Kidney epithelial cell (primary cell): ENCODE results near the gene CFAP46. TPM values are rescaled to one million over a fixed set of nuclear protein-coding genes. Genes with fewer than 3 reads are reported as not detected.
"Not testable (repeated sequence)": the region's sequence is repeated elsewhere in the genome, so short reads cannot be mapped to it uniquely, and the experiment has no call there.

Source experiments
- DNase-seq: peaks from one replicate; pipeline ENCODE4 v3.0.0-alpha.2; 2010; ENCODE audit warnings: low read depth
- H3K27me3 ChIP-seq: 2 replicates; pipeline ENCODE4 v1.6.0; 2011; ENCODE audit warnings: low read length; ENCODE audit not compliant: control insufficient read depth, insufficient read depth
- H3K36me3 ChIP-seq: 2 replicates; pipeline ENCODE4 v1.5.1; 2011; ENCODE audit warnings: low read length; ENCODE audit not compliant: control insufficient read depth, insufficient read depth
- H3K4me3 ChIP-seq: 2 replicates; pipeline ENCODE4 v1.5.1; 2011; ENCODE audit warnings: low read depth, mild to moderate bottlenecking, control low read depth, low read length
- total RNA-seq: library from RNA; depleted of rRNA; stranded (reverse); fragments of >200 nt; gene quantifications from 2 replicates; pipeline ENCODE4 v1.2.3, GENCODE V29; 2015
- TF ChIP-seq, protein P1 (sequence below): IDR thresholded peaks from 2 replicates; pipeline ENCODE4 v1.5.1; 2011; ENCODE audit warnings: mild to moderate bottlenecking, moderate library complexity, low read length, control low read depth, inconsistent platforms; ENCODE audit not compliant: insufficient read depth, poor library complexity, severe bottlenecking

CFAP46 gene
- total RNA-seq, 1 donor from 2014 or later = 5.1 TPM

DNA sequence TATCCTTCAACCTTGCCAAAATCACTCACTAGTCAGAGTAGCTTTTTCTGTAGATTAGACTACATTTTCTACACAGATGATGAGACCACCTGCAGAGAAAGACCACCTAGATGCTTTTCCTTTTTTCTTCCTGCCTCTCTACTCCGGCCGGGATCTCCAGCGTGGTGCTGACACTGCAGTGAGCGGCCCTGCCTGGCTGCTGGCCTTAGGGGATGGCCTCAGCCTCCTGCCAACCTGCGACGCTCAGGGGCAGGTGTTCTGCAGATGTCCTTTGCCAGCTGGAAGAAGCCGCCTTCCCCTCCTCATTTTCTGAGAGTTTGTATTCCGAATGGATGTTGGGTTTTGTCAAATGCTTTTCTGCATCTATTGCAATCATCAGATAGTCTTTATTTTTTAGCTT lies 113.0 kb downstream of the CFAP46 start:
- no peak for DNase-seq
- H3K4me3 ChIP-seq = no peak overlapping the region
- peaks cover 11% of the 10 kb centered on the region for H3K27me3 ChIP-seq
- TF ChIP-seq, protein P1, sequence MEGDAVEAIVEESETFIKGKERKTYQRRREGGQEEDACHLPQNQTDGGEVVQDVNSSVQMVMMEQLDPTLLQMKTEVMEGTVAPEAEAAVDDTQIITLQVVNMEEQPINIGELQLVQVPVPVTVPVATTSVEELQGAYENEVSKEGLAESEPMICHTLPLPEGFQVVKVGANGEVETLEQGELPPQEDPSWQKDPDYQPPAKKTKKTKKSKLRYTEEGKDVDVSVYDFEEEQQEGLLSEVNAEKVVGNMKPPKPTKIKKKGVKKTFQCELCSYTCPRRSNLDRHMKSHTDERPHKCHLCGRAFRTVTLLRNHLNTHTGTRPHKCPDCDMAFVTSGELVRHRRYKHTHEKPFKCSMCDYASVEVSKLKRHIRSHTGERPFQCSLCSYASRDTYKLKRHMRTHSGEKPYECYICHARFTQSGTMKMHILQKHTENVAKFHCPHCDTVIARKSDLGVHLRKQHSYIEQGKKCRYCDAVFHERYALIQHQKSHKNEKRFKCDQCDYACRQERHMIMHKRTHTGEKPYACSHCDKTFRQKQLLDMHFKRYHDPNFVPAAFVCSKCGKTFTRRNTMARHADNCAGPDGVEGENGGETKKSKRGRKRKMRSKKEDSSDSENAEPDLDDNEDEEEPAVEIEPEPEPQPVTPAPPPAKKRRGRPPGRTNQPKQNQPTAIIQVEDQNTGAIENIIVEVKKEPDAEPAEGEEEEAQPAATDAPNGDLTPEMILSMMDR = no peak
- no peaks in the 10 kb centered on the region for H3K36me3 ChIP-seq

DNA sequence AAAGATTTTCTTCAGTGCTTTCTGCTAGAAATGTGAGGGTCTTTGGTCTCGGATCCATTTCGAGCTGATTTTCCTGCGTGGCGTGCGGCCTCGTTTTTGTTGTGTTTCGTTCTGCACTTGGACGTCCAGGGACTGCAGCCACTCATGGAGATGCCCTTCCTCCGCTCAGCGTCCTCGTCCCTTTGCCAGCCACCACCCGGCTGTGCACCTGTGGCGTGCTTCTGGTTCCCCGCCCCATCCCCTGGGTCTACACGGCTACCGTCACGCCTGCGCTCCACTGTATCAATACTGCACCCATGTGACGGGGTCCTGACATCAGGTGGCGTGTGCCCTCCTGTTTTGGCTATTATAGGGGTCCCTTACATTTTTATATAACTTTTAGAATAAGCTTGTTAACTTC lies 113.7 kb downstream of the CFAP46 start:
- DNase-seq = no peak
- TF ChIP-seq, protein P1 = no peak
- no peak overlapping the region for H3K4me3 ChIP-seq
- H3K36me3 ChIP-seq = no peaks in the 10 kb centered on the region
- H3K27me3 ChIP-seq = peaks cover 9% of the 10 kb centered on the region

DNA sequence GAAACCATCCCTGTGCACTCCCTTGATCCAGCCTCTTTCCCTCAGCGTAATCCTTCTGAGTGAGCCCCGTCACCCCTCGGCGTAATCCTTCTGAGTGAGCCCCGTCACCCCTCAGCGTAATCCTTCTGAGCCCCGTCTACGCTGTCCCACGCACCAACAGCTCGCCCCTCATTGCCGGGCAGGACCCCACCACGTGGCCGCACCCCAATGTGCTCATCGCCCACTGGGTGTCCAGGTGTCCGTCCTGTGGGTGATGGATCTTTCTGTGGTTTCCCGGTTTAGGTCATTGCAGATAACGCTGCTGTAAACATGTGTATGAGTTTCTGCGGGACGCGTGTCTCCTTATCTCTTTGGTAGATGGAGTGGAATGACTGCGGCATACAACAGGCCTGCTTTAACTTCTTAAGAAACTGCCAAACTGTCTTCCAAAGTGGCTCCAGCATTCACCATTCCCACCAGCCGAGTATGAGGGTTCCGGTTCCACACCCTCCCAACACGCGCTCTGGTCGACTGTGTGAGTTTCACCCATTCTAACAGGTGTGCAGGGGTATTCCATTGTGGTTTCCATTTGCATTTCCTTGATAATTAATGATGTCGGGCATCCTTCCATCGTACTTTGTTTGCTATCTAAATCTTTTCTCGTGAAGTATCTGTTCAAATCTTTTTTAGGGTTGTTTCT lies 114.4 kb downstream of the CFAP46 start:
- Histone ChIP-seq H3K4me3 (no peak overlapping the region), H3K36me3 (no peaks in the 10 kb centered on the region), H3K27me3 (peaks cover 5% of the 10 kb centered on the region)
- DNase-seq = no peak
- TF ChIP-seq, protein P1 = no peak

GRCh38 chr10:132827423-132827789 lies 115.0 kb downstream of the CFAP46 start:
- Histone ChIP-seq H3K36me3 (no peaks in the 10 kb centered on the region), H3K4me3 (no peak overlapping the region), H3K27me3 (peaks cover 5% of the 10 kb centered on the region)
- no peak for DNase-seq
- TF ChIP-seq, protein P1 = no peak

- Histone ChIP-seq H3K36me3 (no peaks in the 10 kb centered on the region), H3K27me3 (peaks cover 2% of the 10 kb centered on the region), H3K4me3 (no peak overlapping the region)
- DNase-seq = no peak
- TF ChIP-seq, protein P1 = no peak
Observed at GRCh38 chr10:132826524-132827422, 115.6 kb downstream of the CFAP46 start.

GRCh38 chr10:132825783-132826523 lies 116.4 kb downstream of the CFAP46 start:
- H3K27me3 ChIP-seq, DNase-seq, H3K36me3 ChIP-seq, H3K4me3 ChIP-seq: not testable (repeated sequence)
